RKO (cell line): Measurements from ENCODE around the gene ACTL10.
A peak's percentile ranks its signal among the peaks of the same experiment; 100 is the strongest.

Experiments
- DNase-seq: peaks from one replicate; pipeline ENCODE4 v3.0.0-alpha.2; 2016; ENCODE audit warnings: low spot score

Gene ACTL10

DNA sequence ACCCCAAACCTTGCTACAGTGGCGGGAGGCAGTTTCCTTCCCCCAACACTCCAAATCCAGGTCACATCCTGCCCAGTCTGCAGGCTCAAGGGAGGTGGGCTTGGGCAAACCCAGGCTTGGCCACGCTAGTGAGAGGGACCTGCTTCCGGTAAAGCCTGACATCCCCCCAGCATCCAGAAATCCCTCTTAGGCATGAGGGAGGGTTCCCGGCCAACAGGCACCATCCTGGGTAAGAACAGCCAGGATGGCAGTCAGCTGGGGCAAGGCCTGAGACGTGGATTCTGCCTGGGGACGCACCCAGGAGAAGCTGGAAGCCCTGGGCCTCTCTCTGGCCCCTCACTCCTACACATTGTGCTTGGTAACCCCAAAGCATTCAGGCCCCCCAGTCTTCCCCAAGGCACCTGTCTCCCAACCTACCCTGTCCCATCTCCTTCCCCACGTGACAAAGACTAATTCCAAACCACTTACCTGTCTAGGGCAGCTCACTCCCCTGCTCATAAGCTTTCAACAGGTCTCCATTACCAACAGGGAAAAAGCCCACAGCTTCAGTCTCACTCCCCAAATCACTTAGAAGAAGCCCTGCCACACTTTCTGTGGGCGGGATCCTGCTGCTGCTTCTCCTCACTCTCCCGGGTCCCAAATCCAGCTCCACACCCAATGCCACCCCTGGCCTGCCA, 2.5 kb upstream of the ACTL10 start:
- no peak for DNase-seq

DNA sequence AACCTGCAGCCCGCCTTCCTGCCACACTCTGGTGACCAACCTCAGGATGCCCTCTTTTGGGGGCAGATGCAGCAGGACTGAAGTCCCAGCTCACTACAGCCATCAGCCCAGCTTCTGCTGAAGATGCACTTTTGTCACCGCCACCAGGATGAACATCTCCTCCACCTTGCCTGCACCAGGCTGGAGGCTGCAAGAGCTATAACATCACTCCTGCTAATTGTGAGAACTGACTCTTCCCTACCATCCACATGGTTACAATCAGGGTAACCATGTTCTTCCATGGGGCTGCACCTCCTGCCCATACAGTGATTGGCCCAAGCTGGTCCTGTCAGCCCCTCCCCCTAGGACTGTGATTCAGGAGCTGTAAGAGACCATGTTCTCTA, 2.0 kb upstream of the ACTL10 start:
- no peak for DNase-seq

GRCh38 chr20:33667245-33667675, 517 bp downstream of the ACTL10 start:
- DNase-seq: peak; percentile 76

- DNase-seq: peak; percentile 92
These were observed 1.1 kb downstream of the ACTL10 start for GRCh38 chr20:33667676-33668465.

- no peak for DNase-seq
These were observed 1.9 kb downstream of the ACTL10 start for GRCh38 chr20:33668466-33669155.

- DNase-seq: no peak
These were observed 2.5 kb downstream of the ACTL10 start for GRCh38 chr20:33669224-33669623.

GRCh38 chr20:33669873-33670640, 3.3 kb downstream of the ACTL10 start:
- no peak for DNase-seq

GRCh38 chr20:33670715-33671499, 4.2 kb downstream of the ACTL10 start:
- no peak for DNase-seq

DNA sequence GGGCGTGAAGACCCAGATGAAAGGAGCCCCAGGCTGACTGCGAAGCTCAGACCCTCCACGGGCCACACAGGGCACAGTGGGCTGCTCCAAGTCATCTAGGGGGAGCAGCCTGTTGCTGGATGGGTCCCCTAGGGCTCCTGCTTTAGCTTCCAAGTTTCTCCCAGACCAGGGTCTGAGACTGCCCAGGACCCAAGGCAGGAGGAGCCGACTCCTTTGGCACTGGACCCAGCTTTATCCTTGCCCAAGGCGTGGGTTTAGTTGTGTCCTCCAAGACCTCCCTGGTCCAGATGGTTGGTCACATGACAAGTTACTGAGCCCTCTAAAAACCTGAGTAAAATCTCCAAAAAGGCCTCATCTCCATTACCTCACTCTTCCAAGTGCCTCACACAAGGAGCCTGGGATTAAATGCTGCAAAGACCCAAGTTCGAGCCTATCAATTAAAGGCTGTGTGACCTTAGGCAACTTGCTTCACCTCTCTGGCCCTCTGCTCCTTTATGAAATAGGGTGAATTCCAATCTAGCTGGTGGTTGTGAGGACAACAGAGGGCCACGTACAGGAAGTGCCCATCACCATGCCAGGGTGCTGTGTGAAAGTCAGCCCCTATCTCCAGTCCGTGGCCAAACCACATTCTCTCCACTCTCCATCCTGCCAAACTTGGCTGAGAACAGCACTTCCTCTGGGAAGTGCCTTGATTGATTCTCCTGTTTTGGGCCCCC, 5.0 kb downstream of the ACTL10 start:
- DNase-seq: no peak

DNA sequence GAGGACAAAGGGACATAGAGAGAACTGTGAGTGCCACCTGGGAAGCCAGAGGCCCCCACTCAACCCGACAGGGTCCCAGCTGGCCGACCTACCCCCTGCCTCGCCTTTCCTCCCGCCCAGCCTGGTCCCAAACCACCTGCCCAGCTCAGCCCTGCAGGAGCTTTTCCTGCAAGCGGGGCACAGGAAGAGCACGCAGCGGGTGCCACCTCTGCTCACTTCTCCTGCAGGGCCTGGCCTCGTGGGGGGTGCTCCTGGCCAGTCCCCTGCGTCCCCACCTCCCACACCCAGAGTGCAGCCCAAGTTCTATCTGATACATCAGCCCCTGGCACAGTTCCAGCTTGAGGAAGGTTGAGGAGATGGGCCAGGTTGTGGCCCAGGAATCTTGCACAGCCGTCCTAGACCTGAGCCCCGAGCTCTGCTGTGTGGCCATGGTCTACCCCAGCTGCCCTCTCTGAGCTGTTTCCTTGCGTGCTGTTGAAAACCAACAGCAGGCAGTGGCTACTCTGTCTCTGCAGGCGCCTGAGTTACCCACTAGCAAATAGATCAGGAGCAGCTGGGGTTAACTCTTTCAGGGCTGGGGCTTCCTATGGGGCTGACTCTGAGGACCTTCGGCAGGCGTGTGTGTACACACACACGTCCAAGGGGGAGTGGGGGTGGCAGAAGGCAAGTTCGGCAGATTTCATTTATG, 5.8 kb downstream of the ACTL10 start:
- DNase-seq: peak; percentile 63

DNA sequence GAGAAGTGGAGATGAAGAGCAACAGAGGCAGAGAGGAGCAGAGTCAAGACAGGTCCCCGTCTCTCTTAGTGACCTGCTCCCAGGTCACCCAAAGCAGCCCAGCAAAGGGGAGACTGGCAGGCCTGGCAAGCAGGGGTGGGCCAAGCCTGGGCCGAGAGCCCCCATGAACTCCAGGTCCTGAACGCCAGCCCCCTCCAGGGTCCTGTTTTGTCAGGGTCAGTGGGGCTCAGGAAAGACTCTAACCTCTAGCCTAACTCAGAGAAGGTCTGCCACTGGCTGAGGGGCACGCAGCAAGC, 6.3 kb downstream of the ACTL10 start:
- DNase-seq: no peak

DNA sequence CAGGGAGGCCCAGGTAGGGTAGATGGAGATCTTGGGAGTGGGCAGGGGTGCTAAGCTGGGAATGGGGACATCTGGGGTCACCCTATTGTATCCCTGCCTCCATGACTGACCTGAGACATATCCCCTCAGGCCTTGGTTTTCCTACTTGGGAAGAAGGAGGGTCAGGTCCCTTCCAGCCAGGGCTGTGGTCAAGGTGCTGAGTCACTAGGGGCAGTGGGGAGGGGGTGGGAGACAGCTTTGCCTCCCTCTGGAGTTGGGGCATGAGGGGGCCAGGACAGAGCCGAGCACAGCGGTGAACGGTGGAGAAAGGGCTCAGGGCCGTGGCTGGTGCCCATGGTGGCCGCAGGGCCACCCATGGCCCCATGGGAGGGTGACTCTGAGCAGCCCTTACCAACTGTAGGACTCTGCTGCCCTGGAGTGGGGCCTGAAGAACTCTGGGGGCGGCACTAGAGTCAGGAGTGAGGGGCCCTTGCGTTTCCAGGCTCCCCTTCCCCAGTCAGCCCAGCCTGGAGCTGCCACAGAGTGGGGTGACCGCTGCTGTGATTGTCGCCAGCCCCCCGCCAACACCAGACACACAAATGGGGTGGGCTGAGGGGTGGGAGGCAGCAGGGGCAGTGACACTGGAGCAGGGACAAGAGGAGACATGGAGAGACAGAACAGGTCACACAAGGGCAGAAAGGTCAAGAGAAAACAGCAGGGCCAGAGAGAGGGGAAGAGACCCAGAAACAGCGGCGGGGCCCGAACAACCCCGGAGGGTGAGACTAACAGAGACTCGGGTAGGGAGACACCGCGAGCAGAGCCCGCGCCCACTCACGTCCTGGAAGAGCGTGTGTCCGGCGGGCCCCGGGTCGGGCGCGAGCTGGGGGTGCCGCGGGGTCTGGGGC, 6.9 kb downstream of the ACTL10 start:
- DNase-seq: peak; percentile 51

DNA sequence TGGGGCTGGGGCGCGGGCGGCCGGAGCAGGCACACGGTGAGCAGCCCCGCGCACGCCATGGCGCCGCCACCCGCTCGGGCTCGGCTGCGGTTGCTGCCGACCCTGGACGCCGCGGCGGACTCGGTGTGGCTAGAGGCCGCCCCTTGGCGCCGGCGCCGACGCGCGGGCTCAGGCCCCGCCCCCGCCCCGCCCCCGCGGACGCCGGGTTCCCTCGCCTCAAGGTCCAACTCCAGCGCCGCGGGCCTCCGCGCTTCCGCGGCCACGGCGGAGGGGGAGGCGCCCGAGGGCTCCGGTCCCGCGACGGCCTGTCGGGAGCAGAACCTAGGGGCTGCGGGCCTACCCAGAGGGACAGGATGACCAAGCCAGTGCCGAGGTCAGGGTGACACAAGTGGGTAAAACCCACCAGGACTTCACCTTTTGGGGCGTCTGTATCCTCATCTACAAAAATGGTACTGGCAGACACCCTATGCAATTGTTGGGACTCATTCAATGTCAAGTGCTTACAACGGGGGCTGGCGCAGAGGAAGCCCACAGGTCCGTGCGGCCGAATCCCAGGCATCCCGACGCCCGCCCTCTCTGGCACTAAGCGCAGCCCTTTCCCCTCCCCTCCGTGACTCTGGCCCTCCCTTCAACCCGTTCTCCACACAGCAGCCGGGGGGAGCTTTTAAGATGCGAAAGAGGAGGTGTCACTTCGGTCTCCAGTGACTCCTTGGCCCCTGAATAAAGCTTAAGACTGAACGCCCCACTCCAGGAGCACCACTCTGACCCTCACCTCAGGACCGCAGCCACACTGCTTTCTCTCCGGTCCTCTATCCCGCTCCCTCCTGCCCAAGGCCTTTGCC, 7.8 kb downstream of the ACTL10 start, which contains the start of gene NECAB3:
Gene NECAB3, minus strand, starts transcription at position 135 of the 842 bp plus-strand sequence. Its CDS starts 76 bp downstream, at position 59.
- DNase-seq: peak; percentile 85

- DNase-seq: no peak
These were observed 8.6 kb downstream of the ACTL10 start for GRCh38 chr20:33675136-33675959.

GRCh38 chr20:33676121-33676520, 9.4 kb downstream of the ACTL10 start:
- DNase-seq: no peak

DNA sequence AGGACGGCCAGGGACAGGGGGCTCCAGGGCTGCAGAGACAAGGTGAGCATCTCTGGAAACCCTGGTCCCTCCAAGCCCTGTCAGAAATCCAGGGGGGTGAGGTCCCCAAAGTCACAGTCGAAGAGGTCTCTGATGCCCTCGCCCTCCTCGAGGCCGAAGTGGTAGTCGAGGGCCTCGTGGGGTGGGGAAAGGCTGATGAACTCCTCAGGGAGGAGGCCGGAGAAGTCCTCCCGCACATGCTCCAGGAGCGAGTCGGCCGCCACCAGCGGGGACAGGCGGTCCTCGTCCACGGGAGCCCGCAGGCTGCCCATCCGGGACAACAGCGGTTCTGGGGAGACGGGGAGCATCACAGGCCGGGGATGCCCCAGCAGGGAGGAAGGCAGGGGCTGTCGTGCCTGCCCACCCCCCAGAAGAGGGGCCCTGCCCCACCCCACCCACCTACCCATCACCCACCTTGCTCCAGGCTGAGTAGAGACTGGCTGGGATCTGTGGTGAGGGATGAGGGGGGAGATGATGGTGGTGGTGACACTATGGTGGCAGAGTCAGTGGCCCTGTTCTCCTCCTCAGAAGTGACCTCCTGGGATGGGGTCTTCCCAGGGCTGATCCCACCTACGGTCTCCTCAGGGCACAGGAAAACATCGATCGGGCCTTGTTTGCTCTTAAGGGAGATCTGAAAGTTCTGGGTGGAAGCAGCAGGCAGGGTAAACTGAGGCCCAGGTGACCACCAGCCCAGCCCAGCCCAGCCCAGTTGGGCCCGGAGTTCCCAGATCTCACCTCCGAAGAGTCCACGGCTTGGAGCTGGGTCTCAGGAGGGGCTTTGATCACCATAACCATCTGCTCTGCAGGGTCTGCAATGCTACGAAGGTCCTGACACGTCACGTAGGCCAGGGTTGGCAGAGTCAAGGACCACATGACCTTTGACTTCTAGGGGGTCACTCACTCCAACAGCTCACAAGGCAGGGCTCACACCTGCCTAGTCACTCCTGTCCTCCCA, 10.2 kb downstream of the ACTL10 start:
- DNase-seq: no peak
